GM12878 (cell line): Measurements from ENCODE around the gene SEPTIN7.

Experiments
- ATF2 ChIP-seq: IDR thresholded peaks from 2 replicates; pipeline ENCODE4 v1.6.1; 2012; ENCODE audit warnings: low read length, inconsistent platforms
- CTCF ChIP-seq, 3 experiments: IDR thresholded peaks in 2 of 3; conservative IDR thresholded peaks in 1 of 3; 2 replicates each; pipeline ENCODE4 v1.5.1; 2011; ENCODE audit warnings: low read depth in 3 of 3, low read length in 3 of 3, mild to moderate bottlenecking in 3 of 3, control low read depth in 2 of 3, moderate library complexity in 2 of 3, inconsistent platforms in 1 of 3, mixed read lengths in 1 of 3; ENCODE audit not compliant: control insufficient read depth in 2 of 3, insufficient read depth in 1 of 3; ENCODE audit errors: extremely low read depth in 1 of 3
- E2F4 ChIP-seq: IDR thresholded peaks from 2 replicates; pipeline ENCODE4 v1.6.1; 2012; ENCODE audit warnings: low read depth, low read length, improper control_type of control experiment
- FOXK2 ChIP-seq: fragments of 450-650 bp; IDR thresholded peaks from 2 replicates; pipeline ENCODE4 v1.6.1; 2017; ENCODE audit warnings: mild to moderate bottlenecking, moderate library complexity
- HDAC6 ChIP-seq: fragments of 200-600 bp; sonication (generic); IDR thresholded peaks from one replicate; pipeline ENCODE4 v1.8.0; 2017; ENCODE audit warnings: antibody characterized with exemption; ENCODE audit not compliant: unreplicated experiment
- NFIC ChIP-seq: IDR thresholded peaks from 2 replicates; pipeline ENCODE4 v1.6.1; 2012; ENCODE audit warnings: low read depth, mild to moderate bottlenecking, inconsistent platforms, low read length, moderate library complexity
- NFYB ChIP-seq: IDR thresholded peaks from 2 replicates; pipeline ENCODE4 v1.6.1; 2011; ENCODE audit warnings: low read depth, mild to moderate bottlenecking, low read length, improper control_type of control experiment, moderate library complexity; ENCODE audit not compliant: insufficient read depth
- PAX5 ChIP-seq: IDR thresholded peaks from 2 replicates; pipeline ENCODE4 v1.6.1; 2011; ENCODE audit warnings: low read depth, low read length, borderline replicate concordance
- PKNOX1 ChIP-seq: fragments of 450-650 bp; IDR thresholded peaks from 2 replicates; pipeline ENCODE4 v1.6.1; 2016; ENCODE audit warnings: mild to moderate bottlenecking
- POLR2A ChIP-seq: IDR thresholded peaks from 2 replicates; pipeline ENCODE4 v1.6.1; 2011; ENCODE audit warnings: low read depth, mild to moderate bottlenecking, low read length
- SIX5 ChIP-seq: IDR thresholded peaks from 2 replicates; pipeline ENCODE4 v1.6.1; 2011; ENCODE audit warnings: mild to moderate bottlenecking, low read depth, low read length, moderate library complexity; ENCODE audit not compliant: severe bottlenecking

GRCh38 chr7:35762781-35763180 is 38.1 kb upstream of the SEPTIN7 start:
- TF ChIP-seq PKNOX1 (no peak), CTCF (IDR thresholded peaks at IDR 0.05 in 2 of 3, conservative IDR thresholded peaks at IDR 0.05 in 1 of 3; ENCODE audit: control insufficient read depth in 2 of 3, extremely low read depth in 1 of 3, insufficient read depth in 1 of 3, low read depth in 3 of 3, low read length in 3 of 3) (no peak), PAX5 (no peak), E2F4 (no peak), POLR2A (no peak), ATF2 (no peak), NFYB (no peak), FOXK2 (no peak), NFIC (no peak), HDAC6 (no peak), SIX5 (no peak)
